Measurements from ENCODE around the gene SMARCD1. TPM values are rescaled to one million over a fixed set of nuclear protein-coding genes. Genes with fewer than 3 reads are reported as not detected.
A peak's percentile ranks its signal among the peaks of the same experiment; 100 is the strongest.
"Not testable (repeated sequence)": the region's sequence is repeated elsewhere in the genome, so short reads cannot be mapped to it uniquely, and the experiment has no call there.

SMARCD1 gene
- total RNA-seq, 2 donors from 2014 or later = 69.5 to 112 TPM

DNA sequence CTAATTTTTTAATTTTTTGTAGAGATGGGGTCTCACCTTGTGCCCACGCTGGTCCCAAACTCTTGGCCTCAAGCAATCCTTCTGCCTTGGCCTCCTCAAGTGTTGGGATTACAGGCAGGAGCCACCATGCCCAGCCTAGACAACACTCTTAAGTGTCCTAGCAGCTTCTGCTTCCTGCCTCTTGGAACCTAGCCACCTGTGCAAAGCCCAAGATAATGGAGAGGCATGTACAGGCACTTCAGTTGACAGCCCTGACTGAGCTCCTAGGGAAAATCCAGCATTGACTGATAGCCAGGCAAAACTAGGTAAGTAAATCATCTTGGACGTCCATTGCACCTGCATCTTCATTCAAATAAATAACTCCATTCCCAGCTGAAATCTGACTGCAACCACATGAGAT is 42.4 kb downstream of the SMARCD1 start:
- H3K27ac Mint-ChIP-seq = peak overlapping the region; percentile 32 to 47
- H3K9me3 Mint-ChIP-seq = no peaks in the 10 kb centered on the region
- peaks cover 12% of the 10 kb centered on the region for H3K36me3 Mint-ChIP-seq
- ATAC-seq (no peak), DNase-seq (ENCODE audit: low spot score) (no peak)
- no peak overlapping the region for H3K4me3 Mint-ChIP-seq
- H3K4me1 Mint-ChIP-seq (ENCODE audit: low read depth in 2 of 2) = peaks cover 18 to 20% of the 10 kb centered on the region in 2 donors
- no peaks in the 10 kb centered on the region for H3K27me3 Mint-ChIP-seq

DNA sequence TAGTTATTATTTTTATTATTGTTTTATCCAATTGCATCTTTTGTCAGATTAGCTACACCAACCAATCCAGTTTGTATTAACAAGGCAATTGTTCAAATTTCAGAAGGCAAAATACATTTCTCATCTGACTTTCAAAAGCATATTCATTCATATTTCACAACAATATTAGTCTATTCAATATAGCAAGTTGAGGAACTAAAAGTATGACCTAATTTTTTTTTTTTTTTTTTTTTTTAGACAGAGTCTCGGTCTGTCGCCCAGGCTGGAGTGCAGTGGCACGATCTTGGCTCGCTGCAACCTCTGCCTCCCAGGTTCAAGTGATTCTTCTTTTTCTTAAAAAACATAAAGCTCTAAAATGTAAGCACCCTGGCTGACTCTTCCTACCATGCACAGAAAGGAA is 44.1 kb downstream of the SMARCD1 start:
- Mint-ChIP-seq H3K36me3 (peaks cover 12% of the 10 kb centered on the region), H3K27me3 (no peaks in the 10 kb centered on the region), H3K4me1 (ENCODE audit: low read depth in 2 of 2) (peaks cover 18 to 22% of the 10 kb centered on the region in 2 donors), H3K9me3 (no peaks in the 10 kb centered on the region), H3K4me3 (no peak overlapping the region), H3K27ac (no peak overlapping the region)
- DNase-seq (ENCODE audit: low spot score) = no peak
- ATAC-seq = no peak

DNA sequence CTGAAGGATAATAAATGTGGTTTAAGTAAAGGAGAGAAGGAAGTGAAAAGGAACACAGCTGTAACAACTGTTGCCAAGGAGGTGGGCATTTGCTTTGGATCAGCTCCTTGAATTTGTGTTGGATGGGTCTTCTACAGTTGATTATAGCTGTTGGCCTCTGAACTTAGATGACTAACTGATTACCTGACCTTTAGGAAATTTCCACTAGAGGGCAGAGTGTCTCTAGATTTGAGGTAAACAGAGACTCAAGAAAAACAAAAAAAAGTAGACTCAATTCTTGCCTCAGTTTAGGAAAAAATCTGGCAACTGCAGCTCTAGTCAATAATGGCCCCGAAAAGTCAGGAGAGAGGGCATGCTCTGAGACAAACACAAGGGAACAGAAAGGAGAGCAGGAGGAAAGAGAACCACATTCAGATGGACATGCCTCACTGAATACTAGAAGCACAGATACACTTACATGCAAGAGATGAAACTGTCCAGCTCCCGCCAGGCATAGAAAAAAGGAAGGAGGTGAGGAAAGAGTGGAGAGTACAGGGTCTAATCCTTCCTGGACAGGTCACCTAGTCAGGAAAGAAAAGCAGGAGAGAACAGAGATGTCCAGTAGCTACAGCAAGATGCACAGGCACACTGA is 47.5 kb downstream of the SMARCD1 start:
- no peaks in the 10 kb centered on the region for H3K9me3 Mint-ChIP-seq
- peaks cover 24% of the 10 kb centered on the region for H3K36me3 Mint-ChIP-seq
- ATAC-seq (no peak), DNase-seq (ENCODE audit: low spot score) (no peak)
- H3K27ac Mint-ChIP-seq = peak overlapping the region in 1 of 2 donors; percentile 32
- peaks cover 9 to 22% of the 10 kb centered on the region in 2 donors for H3K4me1 Mint-ChIP-seq (ENCODE audit: low read depth in 2 of 2)
- no peaks in the 10 kb centered on the region for H3K27me3 Mint-ChIP-seq
- no peak overlapping the region for H3K4me3 Mint-ChIP-seq

DNA sequence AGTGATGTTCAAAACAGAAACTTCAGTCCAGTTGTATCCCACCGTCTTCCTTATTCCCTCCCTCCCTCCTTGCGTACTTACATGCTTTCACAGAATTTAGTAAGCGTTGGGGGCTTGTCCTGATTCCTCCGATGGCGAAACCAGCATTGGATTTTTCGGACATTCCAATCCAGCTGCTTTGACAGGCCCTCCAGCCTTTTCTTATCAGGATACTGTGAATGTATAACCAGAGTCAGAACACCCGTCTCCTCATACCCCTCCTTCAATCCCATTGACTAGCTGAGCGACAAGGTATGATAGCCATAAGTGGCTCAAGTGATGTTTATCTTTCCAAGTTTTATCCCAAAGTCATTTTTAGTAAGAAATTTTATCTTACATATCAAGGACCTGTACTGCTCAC is 57.9 kb downstream of the SMARCD1 start:
- Mint-ChIP-seq H3K36me3 (peaks cover 4% of the 10 kb centered on the region), H3K9me3 (no peaks in the 10 kb centered on the region), H3K27ac (no peak overlapping the region), H3K4me1 (ENCODE audit: low read depth in 2 of 2) (no peaks in the 10 kb centered on the region), H3K4me3 (no peak overlapping the region), H3K27me3 (no peaks in the 10 kb centered on the region)
- DNase-seq (ENCODE audit: low spot score) (no peak), ATAC-seq (no peak)

DNA sequence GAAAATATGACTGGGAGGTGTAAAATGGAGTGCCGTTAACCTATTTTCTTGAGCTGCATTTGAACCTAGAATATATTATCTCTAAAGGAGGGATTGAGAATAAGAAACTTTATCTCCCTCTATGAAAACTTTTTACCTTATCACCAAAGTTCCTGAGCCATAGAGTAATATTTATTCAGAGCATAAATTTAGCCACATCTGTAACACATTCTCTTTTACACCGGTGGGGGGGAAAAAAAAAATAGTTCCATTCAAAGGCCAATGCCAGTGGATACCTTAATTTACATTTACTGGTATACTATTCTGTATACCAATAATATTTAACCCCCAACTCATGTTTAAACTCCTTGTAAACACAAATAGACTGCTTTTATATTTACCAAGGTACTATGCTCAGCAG is 60.3 kb downstream of the SMARCD1 start:
- Mint-ChIP-seq H3K4me1 (ENCODE audit: low read depth in 2 of 2) (peaks cover 3 to 4% of the 10 kb centered on the region in 2 donors), H3K27ac (no peak overlapping the region), H3K9me3 (no peaks in the 10 kb centered on the region), H3K4me3 (no peak overlapping the region), H3K27me3 (no peaks in the 10 kb centered on the region), H3K36me3 (peaks cover 4% of the 10 kb centered on the region)
- ATAC-seq (no peak), DNase-seq (ENCODE audit: low spot score) (no peak)

DNA sequence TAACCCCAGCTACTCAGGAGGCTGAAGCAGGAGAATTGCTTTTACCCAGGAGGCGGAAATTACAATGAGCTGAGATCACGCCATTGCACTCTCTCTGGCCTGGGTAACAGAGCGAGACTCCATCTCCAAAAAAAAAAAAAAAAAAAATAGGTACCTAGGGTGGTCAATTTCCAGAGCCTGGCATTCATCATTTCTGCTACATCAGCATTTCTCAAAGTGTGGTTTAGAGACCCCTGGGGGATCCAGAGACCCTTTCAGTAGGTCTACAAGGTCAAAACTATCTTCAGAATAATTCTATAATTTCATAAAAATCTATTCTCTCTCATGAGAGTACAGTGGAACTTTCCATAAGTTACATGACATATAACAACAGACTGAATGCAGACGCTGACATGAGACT is 62.1 kb downstream of the SMARCD1 start:
- H3K4me3 Mint-ChIP-seq = no peak overlapping the region
- ATAC-seq (no peak), DNase-seq (ENCODE audit: low spot score) (no peak)
- peaks cover 12 to 13% of the 10 kb centered on the region in 2 donors for H3K4me1 Mint-ChIP-seq (ENCODE audit: low read depth in 2 of 2)
- no peaks in the 10 kb centered on the region for H3K27me3 Mint-ChIP-seq
- H3K27ac Mint-ChIP-seq = no peak overlapping the region
- H3K36me3 Mint-ChIP-seq = no peaks in the 10 kb centered on the region
- H3K9me3 Mint-ChIP-seq = no peaks in the 10 kb centered on the region

DNA sequence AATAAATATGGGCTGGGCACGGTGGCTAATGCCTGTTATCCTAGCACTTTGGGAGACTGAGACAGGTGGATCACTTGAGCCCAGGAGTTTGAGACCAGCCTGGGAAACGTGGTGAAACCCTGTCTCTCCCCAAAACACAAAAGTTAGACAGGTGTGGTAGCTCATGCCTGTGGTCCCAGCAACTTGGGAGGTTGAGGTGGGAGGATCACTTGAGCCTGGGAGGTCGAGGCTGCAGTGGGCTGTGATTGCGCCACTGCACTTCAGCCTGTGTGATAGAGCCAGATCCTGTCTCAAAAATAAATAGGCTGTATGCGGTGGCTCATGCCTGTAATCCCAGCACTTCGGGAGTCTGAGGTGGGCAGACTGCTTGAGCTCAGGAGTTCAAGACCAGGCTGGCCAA is 62.9 kb downstream of the SMARCD1 start:
- not testable (repeated sequence) for H3K4me3 Mint-ChIP-seq; H3K36me3 Mint-ChIP-seq; H3K27me3 Mint-ChIP-seq; H3K9me3 Mint-ChIP-seq; ATAC-seq; DNase-seq (ENCODE audit: low spot score); H3K27ac Mint-ChIP-seq
- H3K4me1 Mint-ChIP-seq (ENCODE audit: low read depth in 2 of 2) = peaks cover 12 to 13% of the 10 kb centered on the region in 2 donors

DNA sequence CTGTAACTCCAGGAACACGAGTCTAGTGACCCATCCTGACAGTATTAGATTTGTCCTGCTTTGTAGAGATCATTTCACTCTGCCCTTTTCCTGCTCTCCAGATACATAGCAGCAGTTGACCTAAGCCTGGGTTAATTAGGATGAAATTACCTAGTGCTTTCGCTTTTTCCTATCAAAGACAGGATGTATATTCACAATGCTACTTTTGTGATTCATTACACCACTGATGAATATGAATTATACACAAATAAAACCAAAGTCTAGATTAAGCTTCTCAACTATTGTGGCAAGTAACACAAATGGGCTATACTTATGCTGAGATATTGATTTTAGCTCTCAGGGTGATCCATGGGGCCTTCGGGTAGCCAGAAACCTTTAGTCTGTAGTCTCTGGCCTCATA is 64.2 kb downstream of the SMARCD1 start:
- Mint-ChIP-seq H3K36me3 (no peaks in the 10 kb centered on the region), H3K27ac (no peak overlapping the region), H3K9me3 (no peaks in the 10 kb centered on the region), H3K4me3 (no peak overlapping the region), H3K4me1 (ENCODE audit: low read depth in 2 of 2) (peaks cover 12 to 13% of the 10 kb centered on the region in 2 donors), H3K27me3 (no peaks in the 10 kb centered on the region)
- DNase-seq (ENCODE audit: low spot score) (no peak), ATAC-seq (peak in 1 of 2 donors; percentile 44)

Other genes with a start within 250 kb of the SMARCD1 start
- gene BCDIN3D, start 242.2 kb upstream of the SMARCD1 start, total RNA-seq = 1 to 10 TPM; 5.9 to 6.8 TPM
- gene FAIM2, start 181.4 kb upstream of the SMARCD1 start, total RNA-seq = under 1 TPM in 1 of 2 donors, not detected in 1; 0.50 TPM
- not detected for gene AQP2, start 134.6 kb upstream of the SMARCD1 start, total RNA-seq
- gene AQP5, start 123.5 kb upstream of the SMARCD1 start, total RNA-seq = not detected
- not detected for gene AQP6, start 112.4 kb upstream of the SMARCD1 start, total RNA-seq
- 100 to 1,000 TPM in 1 of 2 donors, 10 to 100 TPM in 1; 72.2 to 107 TPM for gene RACGAP1, start 59.8 kb upstream of the SMARCD1 start, total RNA-seq
- gene ASIC1, start 27.7 kb upstream of the SMARCD1 start, total RNA-seq = under 1 TPM in 1 of 2 donors, not detected in 1; 0.17 TPM
- gene GPD1, start 18.7 kb downstream of the SMARCD1 start, total RNA-seq = under 1 TPM; 0.36 TPM
- 10 to 100 TPM; 39.9 to 51.2 TPM for gene COX14, start 26.9 kb downstream of the SMARCD1 start, total RNA-seq
- gene CERS5, start 82.0 kb downstream of the SMARCD1 start, total RNA-seq = 100 to 1,000 TPM in 1 of 2 donors, 10 to 100 TPM in 1; 72.1 to 115 TPM
- gene LIMA1, start 198.2 kb downstream of the SMARCD1 start, total RNA-seq = 10 to 100 TPM; 15.3 to 41.3 TPM

Measured in natural killer cell treated with Interleukin-12 subunit alpha and Interleukin-12 subunit beta and Interleukin-15 and Interleukin-18, amount 100 ng/mL, for 72 hours (primary cell).